SJCRH30 (cell line): ENCODE measurements around the gene PTGR2. TPM values are rescaled to one million over a fixed set of nuclear protein-coding genes. Genes with fewer than 3 reads are reported as not detected.

Source experiments
- DNase-seq, 2 experiments: peaks; one replicate each; pipeline ENCODE4 v3.0.0-alpha.2; 2015 to 2020
- H3K27ac ChIP-seq: fragments of 250-450 bp; sonication (Bioruptor Pico); 2 replicates; pipeline ENCODE4 v1.5.1; 2020; ENCODE audit warnings: mild to moderate bottlenecking, moderate library complexity
- H3K27me3 ChIP-seq: fragments of 250-450 bp; sonication (Bioruptor Pico); 2 replicates; pipeline ENCODE4 v1.5.1; 2020; ENCODE audit warnings: mild to moderate bottlenecking, moderate library complexity
- H3K36me3 ChIP-seq: fragments of 250-450 bp; sonication (Bioruptor Pico); 2 replicates; pipeline ENCODE4 v1.5.1; 2020; ENCODE audit warnings: mild to moderate bottlenecking, moderate library complexity
- H3K4me1 ChIP-seq: fragments of 250-450 bp; sonication (Bioruptor Pico); 2 replicates; pipeline ENCODE4 v1.5.1; 2020; ENCODE audit warnings: mild to moderate bottlenecking, moderate library complexity
- H3K4me3 ChIP-seq: fragments of 250-450 bp; sonication (Bioruptor Pico); 2 replicates; pipeline ENCODE4 v1.5.1; 2020; ENCODE audit warnings: mild to moderate bottlenecking, moderate library complexity
- H3K9me3 ChIP-seq: fragments of 250-450 bp; sonication (Bioruptor Pico); replicated peaks from 2 replicates; pipeline ENCODE4 v1.5.1; 2020; ENCODE audit warnings: mild to moderate bottlenecking, moderate library complexity
- total RNA-seq: library from RNA; depleted of rRNA; stranded (reverse); fragments of >200 nt; shearing (Covaris generic); gene quantifications from 2 replicates; pipeline ENCODE4 v1.2.3, GENCODE V29; 2014; rRNA removed

Gene PTGR2
- 3.8 and 5.4 TPM in 2 replicates for total RNA-seq

- Histone ChIP-seq H3K4me1 (peaks cover 9% of the 10 kb centered on the region; the same call in 1 of the 2 replicates), H3K9me3 (no peaks in the 10 kb centered on the region), H3K27ac (peak within 1 kb of the TSS; percentile 77), H3K27me3 (no peaks in the 10 kb centered on the region), H3K4me3 (peak within 1 kb of the TSS; percentile 69), H3K36me3 (no peaks in the 10 kb centered on the region)
- peak; percentile 98 for DNase-seq
These were observed at the start of gene PTGR2 for GRCh38 chr14:73851567-73852382. PTGR2 (plus strand) TSS chr14:73851831; CDS start chr14:73858863, 7,032 bp downstream.

GRCh38 chr14:73802431-73803188 is 49.0 kb upstream of the PTGR2 start:
- Histone ChIP-seq H3K4me1 (peaks cover under 1% of the 10 kb centered on the region; the same call in 1 of the 2 replicates), H3K9me3 (no peaks in the 10 kb centered on the region), H3K27ac (no peak overlapping the region), H3K27me3 (no peaks in the 10 kb centered on the region), H3K4me3 (no peak overlapping the region), H3K36me3 (no peaks in the 10 kb centered on the region)
- DNase-seq, result no peak

GRCh38 chr14:73804636-73805035 is 47.0 kb upstream of the PTGR2 start:
- Histone ChIP-seq H3K36me3 (no peaks in the 10 kb centered on the region), H3K4me3 (no peak overlapping the region), H3K9me3 (no peaks in the 10 kb centered on the region), H3K4me1 (peaks cover 1% of the 10 kb centered on the region), H3K27me3 (no peaks in the 10 kb centered on the region), H3K27ac (no peak overlapping the region)
- DNase-seq, result no peak

- H3K36me3 ChIP-seq, result no peaks in the 10 kb centered on the region
- H3K4me1 ChIP-seq, result peaks cover 12% of the 10 kb centered on the region
- no peak for DNase-seq
- H3K9me3 ChIP-seq, result no peaks in the 10 kb centered on the region
- H3K4me3 ChIP-seq, result no peak overlapping the region
- no peak overlapping the region for H3K27ac ChIP-seq
- H3K27me3 ChIP-seq, result no peaks in the 10 kb centered on the region
These were observed 44.2 kb upstream of the PTGR2 start for GRCh38 chr14:73807457-73807856.

- H3K27ac ChIP-seq, result peak overlapping the region; percentile 79
These were observed 42.2 kb upstream of the PTGR2 start for GRCh38 chr14:73809391-73809790.

GRCh38 chr14:73810478-73811163 is 41.0 kb upstream of the PTGR2 start:
- no peaks in the 10 kb centered on the region for H3K36me3 ChIP-seq
- DNase-seq, result no peak
- no peaks in the 10 kb centered on the region for H3K9me3 ChIP-seq
- H3K4me1 ChIP-seq, result peaks cover 12% of the 10 kb centered on the region
- H3K27ac ChIP-seq, result no peak overlapping the region
- no peak overlapping the region for H3K4me3 ChIP-seq
- H3K27me3 ChIP-seq, result no peaks in the 10 kb centered on the region

More at GRCh38 chr14:73809391-73809790, 42.2 kb upstream of the PTGR2 start:
- H3K4me3 ChIP-seq, result no peak overlapping the region; the same call in 1 of the 2 replicates
- peak; percentile 92 to 96 for DNase-seq
- H3K27me3 ChIP-seq, result no peaks in the 10 kb centered on the region
- peaks cover 12% of the 10 kb centered on the region for H3K4me1 ChIP-seq
- no peaks in the 10 kb centered on the region for H3K36me3 ChIP-seq
- H3K9me3 ChIP-seq, result no peaks in the 10 kb centered on the region

GRCh38 chr14:73811164-73811503 is 40.5 kb upstream of the PTGR2 start:
- Histone ChIP-seq H3K27ac (no peak overlapping the region), H3K9me3 (no peaks in the 10 kb centered on the region), H3K36me3 (no peaks in the 10 kb centered on the region), H3K27me3 (no peaks in the 10 kb centered on the region), H3K4me1 (peaks cover 12% of the 10 kb centered on the region), H3K4me3 (no peak overlapping the region)
- DNase-seq, result no peak

GRCh38 chr14:73814153-73814552 is 37.5 kb upstream of the PTGR2 start:
- DNase-seq, result no peak

GRCh38 chr14:73815849-73816248 is 35.8 kb upstream of the PTGR2 start:
- H3K27ac ChIP-seq, result no peak overlapping the region
- H3K27me3 ChIP-seq, result no peaks in the 10 kb centered on the region
- H3K36me3 ChIP-seq, result no peaks in the 10 kb centered on the region
- no peak overlapping the region for H3K4me3 ChIP-seq
- H3K4me1 ChIP-seq, result peaks cover 3% of the 10 kb centered on the region; the same call in 1 of the 2 replicates
- DNase-seq, result no peak
- H3K9me3 ChIP-seq, result no peaks in the 10 kb centered on the region

More at GRCh38 chr14:73814153-73814552, 37.5 kb upstream of the PTGR2 start:
- Histone ChIP-seq H3K4me1 (peaks cover 12% of the 10 kb centered on the region), H3K27ac (no peak overlapping the region), H3K36me3 (no peaks in the 10 kb centered on the region), H3K9me3 (no peaks in the 10 kb centered on the region), H3K4me3 (no peak overlapping the region), H3K27me3 (no peaks in the 10 kb centered on the region)

- no peak for DNase-seq
- Histone ChIP-seq H3K9me3 (no peaks in the 10 kb centered on the region), H3K4me3 (no peak overlapping the region), H3K27me3 (no peaks in the 10 kb centered on the region), H3K27ac (no peak overlapping the region), H3K36me3 (no peaks in the 10 kb centered on the region), H3K4me1 (no peaks in the 10 kb centered on the region)
These were observed 35.2 kb upstream of the PTGR2 start for GRCh38 chr14:73816393-73816816.

- DNase-seq, result no peak
- Histone ChIP-seq H3K27ac (no peak overlapping the region), H3K9me3 (no peaks in the 10 kb centered on the region), H3K4me3 (no peak overlapping the region), H3K36me3 (no peaks in the 10 kb centered on the region), H3K27me3 (no peaks in the 10 kb centered on the region), H3K4me1 (no peaks in the 10 kb centered on the region)
These were observed 34.5 kb upstream of the PTGR2 start for GRCh38 chr14:73817020-73817655.

GRCh38 chr14:73818821-73819220 is 32.8 kb upstream of the PTGR2 start:
- H3K27ac ChIP-seq, result no peak overlapping the region
- DNase-seq, result no peak
- no peaks in the 10 kb centered on the region for H3K9me3 ChIP-seq
- H3K27me3 ChIP-seq, result no peaks in the 10 kb centered on the region
- peaks cover 8% of the 10 kb centered on the region; the same call in 1 of the 2 replicates for H3K4me1 ChIP-seq
- H3K36me3 ChIP-seq, result no peaks in the 10 kb centered on the region
- H3K4me3 ChIP-seq, result no peak overlapping the region

GRCh38 chr14:73820631-73821030 is 31.0 kb upstream of the PTGR2 start:
- Histone ChIP-seq H3K4me3 (no peak overlapping the region), H3K9me3 (no peaks in the 10 kb centered on the region), H3K27ac (no peak overlapping the region), H3K36me3 (no peaks in the 10 kb centered on the region), H3K4me1 (peaks cover 18% of the 10 kb centered on the region), H3K27me3 (no peaks in the 10 kb centered on the region)
- no peak for DNase-seq

GRCh38 chr14:73823339-73823885 is 28.2 kb upstream of the PTGR2 start:
- no peaks in the 10 kb centered on the region for H3K36me3 ChIP-seq
- H3K9me3 ChIP-seq, result no peaks in the 10 kb centered on the region
- DNase-seq, result peak; percentile 64 to 80
- peaks cover 18% of the 10 kb centered on the region for H3K4me1 ChIP-seq
- H3K27ac ChIP-seq, result 0 out of 2 replicates have a peak overlapping the region, but pooled peaks have one; percentile 8
- no peaks in the 10 kb centered on the region for H3K27me3 ChIP-seq
- no peak overlapping the region for H3K4me3 ChIP-seq
